ENCODE data around the gene KRT34.

Gene KRT34

DNA sequence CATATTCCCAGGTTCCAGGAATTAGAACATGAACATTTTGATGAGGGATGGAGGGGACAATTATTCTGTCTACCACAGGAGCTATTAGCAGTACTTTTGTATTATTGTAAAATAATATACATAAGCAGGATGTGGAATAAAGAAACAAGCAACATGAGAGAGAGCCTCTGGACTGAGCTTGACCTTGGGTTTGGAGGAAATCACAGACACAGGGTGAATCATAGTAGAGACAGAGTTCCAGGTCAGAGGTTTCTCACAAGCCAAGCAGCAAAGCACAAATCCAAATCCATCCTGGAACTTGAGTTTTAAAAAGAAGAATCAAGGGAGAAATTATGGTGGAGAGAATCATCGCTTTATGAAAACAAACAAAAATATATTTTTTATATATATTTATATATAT lies 10.2 kb upstream of the KRT34 start:
- TF ChIP-seq SIN3A (IDR thresholded peaks at IDR 0.05; ENCODE audit: borderline replicate concordance, insufficient read depth, low read length) (no peak), POLR2AphosphoS5 (IDR thresholded peaks at IDR 0.05; ENCODE audit: low read depth, low read length) (no peak), FOXP2 (optimal IDR thresholded peaks at IDR 0.05; ENCODE audit: borderline replicate concordance, extremely low read depth, extremely low read length, insufficient read depth) (no peak), TAF1 (IDR thresholded peaks at IDR 0.05; ENCODE audit: borderline replicate concordance, insufficient read depth, low read length) (no peak)
- TF ChIP-seq, protein P1, sequence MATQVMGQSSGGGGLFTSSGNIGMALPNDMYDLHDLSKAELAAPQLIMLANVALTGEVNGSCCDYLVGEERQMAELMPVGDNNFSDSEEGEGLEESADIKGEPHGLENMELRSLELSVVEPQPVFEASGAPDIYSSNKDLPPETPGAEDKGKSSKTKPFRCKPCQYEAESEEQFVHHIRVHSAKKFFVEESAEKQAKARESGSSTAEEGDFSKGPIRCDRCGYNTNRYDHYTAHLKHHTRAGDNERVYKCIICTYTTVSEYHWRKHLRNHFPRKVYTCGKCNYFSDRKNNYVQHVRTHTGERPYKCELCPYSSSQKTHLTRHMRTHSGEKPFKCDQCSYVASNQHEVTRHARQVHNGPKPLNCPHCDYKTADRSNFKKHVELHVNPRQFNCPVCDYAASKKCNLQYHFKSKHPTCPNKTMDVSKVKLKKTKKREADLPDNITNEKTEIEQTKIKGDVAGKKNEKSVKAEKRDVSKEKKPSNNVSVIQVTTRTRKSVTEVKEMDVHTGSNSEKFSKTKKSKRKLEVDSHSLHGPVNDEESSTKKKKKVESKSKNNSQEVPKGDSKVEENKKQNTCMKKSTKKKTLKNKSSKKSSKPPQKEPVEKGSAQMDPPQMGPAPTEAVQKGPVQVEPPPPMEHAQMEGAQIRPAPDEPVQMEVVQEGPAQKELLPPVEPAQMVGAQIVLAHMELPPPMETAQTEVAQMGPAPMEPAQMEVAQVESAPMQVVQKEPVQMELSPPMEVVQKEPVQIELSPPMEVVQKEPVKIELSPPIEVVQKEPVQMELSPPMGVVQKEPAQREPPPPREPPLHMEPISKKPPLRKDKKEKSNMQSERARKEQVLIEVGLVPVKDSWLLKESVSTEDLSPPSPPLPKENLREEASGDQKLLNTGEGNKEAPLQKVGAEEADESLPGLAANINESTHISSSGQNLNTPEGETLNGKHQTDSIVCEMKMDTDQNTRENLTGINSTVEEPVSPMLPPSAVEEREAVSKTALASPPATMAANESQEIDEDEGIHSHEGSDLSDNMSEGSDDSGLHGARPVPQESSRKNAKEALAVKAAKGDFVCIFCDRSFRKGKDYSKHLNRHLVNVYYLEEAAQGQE (IDR thresholded peaks at IDR 0.05; ENCODE audit: insufficient read depth in 1 of 2, low read depth in 2 of 2, low read length in 2 of 2): no peak

- no peak for TF ChIP-seq TAF1 (IDR thresholded peaks at IDR 0.05; ENCODE audit: borderline replicate concordance, insufficient read depth, low read length)
- TF ChIP-seq, protein P1 (IDR thresholded peaks at IDR 0.05; ENCODE audit: insufficient read depth in 1 of 2, low read depth in 2 of 2, low read length in 2 of 2): no peak
- TF ChIP-seq POLR2AphosphoS5 (IDR thresholded peaks at IDR 0.05; ENCODE audit: low read depth, low read length): no peak
- no peak for TF ChIP-seq SIN3A (IDR thresholded peaks at IDR 0.05; ENCODE audit: borderline replicate concordance, insufficient read depth, low read length)
- TF ChIP-seq FOXP2 (optimal IDR thresholded peaks at IDR 0.05; ENCODE audit: borderline replicate concordance, extremely low read depth, extremely low read length, insufficient read depth): no peak
Measured at GRCh38 chr17:41391535-41391934, 9.4 kb upstream of the KRT34 start.

DNA sequence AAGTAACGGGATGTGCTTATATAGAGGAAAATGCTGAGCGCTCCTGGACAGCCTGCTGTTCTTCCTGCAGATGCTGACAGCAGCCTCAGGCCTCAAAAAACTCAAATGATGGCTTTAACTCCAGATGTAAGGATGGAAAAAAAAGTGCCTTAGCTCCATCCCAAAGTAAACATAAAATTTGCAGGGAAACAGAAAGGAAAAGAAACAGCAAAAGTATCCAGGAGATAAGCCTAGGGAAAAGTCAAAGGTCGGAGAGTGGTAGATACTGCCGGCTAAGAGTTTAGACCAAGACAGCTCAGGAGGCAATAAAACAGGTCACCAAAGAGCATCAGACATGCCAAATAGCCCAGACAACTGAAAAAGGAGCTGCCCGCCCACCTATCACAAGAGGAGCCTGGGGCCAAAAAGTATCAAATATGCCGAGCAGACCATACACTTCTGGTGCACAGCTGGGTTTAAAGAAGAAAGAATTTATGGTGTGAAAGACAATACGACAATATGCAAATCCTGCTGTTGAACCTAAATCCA lies 8.4 kb upstream of the KRT34 start:
- TF ChIP-seq SIN3A (IDR thresholded peaks at IDR 0.05; ENCODE audit: borderline replicate concordance, insufficient read depth, low read length): no peak
- no peak for TF ChIP-seq FOXP2 (optimal IDR thresholded peaks at IDR 0.05; ENCODE audit: borderline replicate concordance, extremely low read depth, extremely low read length, insufficient read depth)
- no peak for TF ChIP-seq TAF1 (IDR thresholded peaks at IDR 0.05; ENCODE audit: borderline replicate concordance, insufficient read depth, low read length)
- TF ChIP-seq, protein P1 (IDR thresholded peaks at IDR 0.05; ENCODE audit: insufficient read depth in 1 of 2, low read depth in 2 of 2, low read length in 2 of 2): no peak
- TF ChIP-seq POLR2AphosphoS5 (IDR thresholded peaks at IDR 0.05; ENCODE audit: low read depth, low read length): no peak

DNA sequence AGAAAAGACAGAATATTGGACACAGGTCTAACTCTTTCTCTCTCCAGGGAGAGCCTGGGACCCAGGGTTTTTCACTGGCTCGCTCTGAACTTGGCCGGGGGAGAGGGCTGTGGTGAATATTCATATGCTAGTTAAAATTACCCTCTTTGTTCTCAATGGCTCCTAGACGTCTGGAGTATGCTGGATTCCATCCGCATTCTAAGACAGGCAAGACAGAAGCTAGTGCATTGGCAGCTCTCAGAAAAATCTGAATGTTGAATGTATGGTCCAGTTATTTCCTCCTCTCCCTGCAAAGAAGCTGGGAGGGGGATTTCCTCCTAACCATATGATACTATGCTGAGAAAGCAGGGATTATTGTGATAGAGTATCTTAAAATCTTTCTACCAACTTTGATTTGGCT lies 5.6 kb upstream of the KRT34 start:
- TF ChIP-seq TAF1 (IDR thresholded peaks at IDR 0.05; ENCODE audit: borderline replicate concordance, insufficient read depth, low read length): no peak
- no peak for TF ChIP-seq FOXP2 (optimal IDR thresholded peaks at IDR 0.05; ENCODE audit: borderline replicate concordance, extremely low read depth, extremely low read length, insufficient read depth)
- TF ChIP-seq SIN3A (IDR thresholded peaks at IDR 0.05; ENCODE audit: borderline replicate concordance, insufficient read depth, low read length): no peak
- TF ChIP-seq, protein P1 (IDR thresholded peaks at IDR 0.05; ENCODE audit: insufficient read depth in 1 of 2, low read depth in 2 of 2, low read length in 2 of 2): no peak
- TF ChIP-seq POLR2AphosphoS5 (IDR thresholded peaks at IDR 0.05; ENCODE audit: low read depth, low read length): no peak

DNA sequence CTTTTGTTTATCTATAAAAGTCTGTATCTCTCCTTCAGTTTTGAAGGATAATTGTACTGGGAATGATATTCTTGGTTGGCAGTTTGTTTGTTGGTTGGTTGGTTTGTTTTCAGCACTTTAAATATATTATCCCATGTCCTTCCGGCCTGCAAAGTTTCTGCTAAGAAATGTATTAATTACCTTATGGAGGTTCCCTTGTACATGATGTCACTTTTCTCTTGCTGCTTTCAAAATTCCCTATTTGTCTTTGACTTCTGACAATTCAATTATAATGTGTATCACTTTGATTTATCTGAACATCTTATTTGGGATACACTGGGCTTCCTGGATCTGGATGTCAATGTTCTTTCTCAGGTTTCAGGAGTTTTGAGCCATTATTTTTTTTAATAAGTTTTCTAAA lies 4.1 kb upstream of the KRT34 start:
- TF ChIP-seq FOXP2 (optimal IDR thresholded peaks at IDR 0.05; ENCODE audit: borderline replicate concordance, extremely low read depth, extremely low read length, insufficient read depth): no peak
- no peak for TF ChIP-seq TAF1 (IDR thresholded peaks at IDR 0.05; ENCODE audit: borderline replicate concordance, insufficient read depth, low read length)
- no peak for TF ChIP-seq SIN3A (IDR thresholded peaks at IDR 0.05; ENCODE audit: borderline replicate concordance, insufficient read depth, low read length)
- no peak for TF ChIP-seq POLR2AphosphoS5 (IDR thresholded peaks at IDR 0.05; ENCODE audit: low read depth, low read length)
- TF ChIP-seq, protein P1 (IDR thresholded peaks at IDR 0.05; ENCODE audit: insufficient read depth in 1 of 2, low read depth in 2 of 2, low read length in 2 of 2): no peak
